HG02973 (cell line): ENCODE data around the gene SLIT3.
"Not testable (repeated sequence)": the region's sequence is repeated elsewhere in the genome, so short reads cannot be mapped to it uniquely, and the experiment has no call there.

Experiments used
- ATAC-seq: cut with Tn5 transposase; IDR thresholded peaks from one replicate; pipeline ENCODE4 v1.9.1; 2021; ENCODE audit warnings: moderate library complexity; ENCODE audit not compliant: unreplicated experiment

The SLIT3 gene

DNA sequence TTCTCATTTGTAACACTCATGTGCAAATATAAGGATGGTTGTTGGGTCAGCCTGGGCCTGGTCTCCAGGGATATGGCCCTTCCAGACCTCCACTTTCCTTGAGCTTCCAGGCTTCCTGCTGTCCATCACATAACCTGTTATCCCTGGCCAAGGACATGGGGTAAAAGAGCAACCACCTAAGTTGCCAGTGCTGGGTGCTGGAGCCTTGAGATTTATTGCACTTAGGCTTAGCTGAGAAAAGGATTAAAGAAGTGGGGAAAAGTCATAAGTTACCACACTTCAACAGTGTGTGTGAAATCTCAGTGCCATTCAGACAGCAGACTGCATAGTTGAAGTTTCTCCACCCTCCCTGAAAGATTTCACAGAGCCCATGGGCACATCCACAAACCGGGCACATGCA, 663.1 kb downstream of the SLIT3 start:
- no peak for ATAC-seq

GRCh38 chr5:168637281-168637680, 663.7 kb downstream of the SLIT3 start:
- ATAC-seq, result no peak

GRCh38 chr5:168630958-168631357, 670.0 kb downstream of the SLIT3 start:
- ATAC-seq, result not testable (repeated sequence)

DNA sequence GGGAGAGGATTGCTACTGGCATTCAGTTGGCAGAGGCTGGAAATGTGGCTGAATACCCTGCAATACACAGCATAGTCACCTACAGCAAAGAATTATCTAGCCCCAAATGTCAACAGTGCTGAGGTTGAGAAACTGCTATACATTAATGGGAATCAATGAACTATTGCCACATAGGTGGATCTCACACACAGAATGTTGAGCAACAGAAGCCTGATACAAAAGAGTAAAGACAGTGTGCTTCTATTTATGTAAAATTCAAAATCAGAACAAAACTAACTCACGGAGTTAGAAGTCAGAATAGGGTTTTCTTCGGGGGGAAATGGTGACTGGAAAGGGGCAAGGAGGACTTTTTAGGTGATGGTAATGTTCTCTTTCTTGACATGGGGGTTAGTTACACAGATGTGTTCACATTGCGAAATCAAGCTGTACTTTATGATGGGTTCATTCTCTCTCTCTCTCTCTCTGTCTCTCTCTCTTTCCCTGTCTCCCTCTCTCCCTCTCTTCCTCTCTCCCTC, 676.0 kb downstream of the SLIT3 start:
- ATAC-seq, result no peak

- ATAC-seq, result no peak
Measured at GRCh38 chr5:168620807-168621206, 680.1 kb downstream of the SLIT3 start.

DNA sequence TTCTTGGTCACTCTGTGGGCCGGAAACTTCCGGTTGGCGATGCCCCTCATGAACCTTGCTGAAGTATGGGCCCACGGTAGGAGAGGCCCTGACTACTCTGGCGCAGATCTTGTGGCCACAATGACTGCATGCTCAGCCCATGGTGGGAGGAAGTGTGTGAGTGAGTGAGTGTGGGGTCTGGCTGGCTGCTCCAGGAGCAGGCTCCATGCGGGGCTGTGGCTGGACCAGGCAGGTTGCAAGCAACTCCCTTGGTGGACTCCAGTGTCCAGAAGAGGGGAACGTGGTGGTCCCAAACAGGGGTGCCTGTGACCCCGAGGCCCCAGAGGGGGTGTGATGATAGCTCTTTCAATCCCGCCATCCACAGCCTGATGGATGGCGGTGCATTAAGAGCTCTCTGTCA, 686.3 kb downstream of the SLIT3 start:
- no peak for ATAC-seq

GRCh38 chr5:168613996-168614395, 686.9 kb downstream of the SLIT3 start:
- no peak for ATAC-seq

GRCh38 chr5:168613396-168613795, 687.5 kb downstream of the SLIT3 start:
- no peak for ATAC-seq

DNA sequence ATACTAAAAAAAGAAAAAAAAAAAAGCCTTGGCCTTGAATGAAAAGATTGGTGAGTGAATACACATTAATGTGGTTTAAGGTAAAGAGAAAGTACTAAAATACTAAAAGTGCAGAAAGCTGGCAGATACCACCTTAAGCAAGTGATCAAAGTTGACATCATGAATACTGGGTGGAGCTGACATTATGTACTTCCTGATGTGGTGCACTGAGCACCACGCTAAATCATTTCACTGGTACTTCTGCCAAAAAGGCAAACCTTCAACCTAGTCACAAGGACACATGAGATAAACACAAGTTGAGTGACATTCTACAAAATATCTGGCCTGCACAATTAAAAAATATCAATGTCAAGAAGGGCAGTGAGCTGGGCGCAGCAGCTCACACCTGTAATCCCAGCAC, 687.9 kb downstream of the SLIT3 start:
- no peak for ATAC-seq

- no peak for ATAC-seq
Measured at GRCh38 chr5:168612123-168612522, 688.8 kb downstream of the SLIT3 start.
